HG03135 (cell line): Measurements from ENCODE around the gene TTC9C.
"Not testable (repeated sequence)": the region's sequence is repeated elsewhere in the genome, so short reads cannot be mapped to it uniquely, and the experiment has no call there.

Experiments
- ATAC-seq: cut with Tn5 transposase; IDR thresholded peaks from one replicate; pipeline ENCODE4 v1.9.1; 2021; ENCODE audit warnings: mild to moderate bottlenecking, moderate library complexity; ENCODE audit not compliant: unreplicated experiment

TTC9C gene

GRCh38 chr11:62749931-62750330 lies 21.6 kb downstream of the TTC9C start:
- not testable (repeated sequence) for ATAC-seq

DNA sequence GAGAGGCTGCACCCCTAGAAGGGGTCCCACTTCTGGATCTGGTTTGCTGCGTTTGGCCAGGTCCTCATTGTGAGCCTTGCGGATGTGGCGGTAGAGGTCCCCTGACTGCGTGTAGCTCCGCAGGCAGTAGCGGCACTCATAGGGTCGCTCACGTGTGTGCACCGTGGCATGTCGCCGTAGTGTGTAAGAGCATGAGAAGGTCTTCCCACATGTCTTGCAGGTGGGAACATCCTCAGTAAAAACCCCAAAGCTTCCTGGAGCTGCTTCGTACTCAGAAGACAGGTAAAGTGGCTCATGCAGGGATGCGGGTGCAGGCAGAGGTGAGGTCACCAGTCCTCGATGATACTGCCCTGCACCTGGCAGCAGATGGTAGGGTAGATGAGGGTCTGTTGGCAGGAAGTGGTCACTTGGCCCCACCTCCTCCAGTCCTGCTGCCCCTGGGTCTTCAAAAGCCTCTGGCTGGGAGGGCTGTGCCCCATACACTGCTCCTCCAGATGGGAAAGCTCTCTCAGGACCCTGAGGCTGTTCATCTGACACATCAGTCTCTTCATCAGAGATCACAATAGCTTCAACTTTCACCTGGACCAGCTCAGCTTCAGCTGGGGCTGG lies 24.0 kb downstream of the TTC9C start:
- ATAC-seq: no peak

GRCh38 chr11:62752994-62753735 lies 24.9 kb downstream of the TTC9C start:
- ATAC-seq: no peak

GRCh38 chr11:62753736-62754603 lies 25.7 kb downstream of the TTC9C start, which contains the start of gene ZBTB3:
TSS of gene ZBTB3 (minus strand) at chr11:62754160. CDS start at chr11:62753664, 496 bp downstream.
- ATAC-seq: peak; percentile 94

- no peak for ATAC-seq
Measured at GRCh38 chr11:62755086-62755615, 26.9 kb downstream of the TTC9C start.

DNA sequence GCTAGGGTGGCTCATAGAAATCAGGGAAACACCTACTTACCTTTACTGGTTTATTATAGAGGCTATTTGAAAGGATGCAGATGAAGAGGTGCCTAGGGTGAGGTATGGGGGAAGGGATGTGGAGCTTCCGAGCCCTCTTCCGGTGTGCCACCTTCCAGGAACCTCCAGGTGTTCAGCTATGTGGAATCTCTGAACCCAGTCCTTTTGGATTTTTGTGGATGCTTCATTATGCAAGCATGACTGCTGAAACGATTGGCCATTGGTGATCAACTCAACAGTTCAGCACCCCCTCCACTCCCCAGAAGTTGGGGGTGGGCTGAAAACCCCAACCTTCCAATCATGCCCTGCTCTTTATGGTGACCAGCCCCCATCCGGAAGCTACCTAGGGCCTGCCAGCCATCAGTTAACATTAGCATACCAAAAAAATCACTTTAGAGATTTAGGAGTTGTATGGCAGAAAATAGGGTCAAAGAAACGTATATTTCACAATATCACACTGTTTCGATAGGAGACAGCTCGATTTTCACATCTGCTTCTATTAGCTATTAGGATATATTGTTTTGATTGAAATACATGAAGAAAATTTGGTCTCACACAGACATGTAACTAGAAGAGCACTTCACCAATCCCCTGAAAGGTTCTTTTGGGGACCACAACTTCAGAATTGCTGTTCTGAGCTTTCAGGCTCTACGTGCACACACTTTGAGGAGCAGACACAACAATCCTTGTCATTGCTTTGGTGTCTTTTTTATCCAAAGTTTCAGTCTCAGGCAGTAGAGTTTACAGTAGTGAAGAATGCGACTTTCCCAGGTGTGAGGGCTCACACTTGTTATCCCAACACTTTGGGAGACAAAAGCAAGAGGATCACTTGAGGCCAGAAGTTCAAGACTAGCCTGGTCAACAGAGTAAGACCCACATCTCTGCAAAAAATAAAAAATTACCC lies 29.8 kb downstream of the TTC9C start:
- no peak for ATAC-seq

- not testable (repeated sequence) for ATAC-seq
Measured at GRCh38 chr11:62760867-62761227, 32.6 kb downstream of the TTC9C start.

- peak; percentile 13 for ATAC-seq
Measured at GRCh38 chr11:62770778-62771143, 42.5 kb downstream of the TTC9C start.

- ATAC-seq: peak; percentile 74
Measured at GRCh38 chr11:62771144-62772021, 43.1 kb downstream of the TTC9C start, which contains the start of gene TAF6L. TSS of gene TAF6L (plus strand) at chr11:62771396. CDS start at chr11:62775784, 4,388 bp downstream.

- ATAC-seq: no peak
Measured at GRCh38 chr11:62774407-62774806, 46.1 kb downstream of the TTC9C start.

DNA sequence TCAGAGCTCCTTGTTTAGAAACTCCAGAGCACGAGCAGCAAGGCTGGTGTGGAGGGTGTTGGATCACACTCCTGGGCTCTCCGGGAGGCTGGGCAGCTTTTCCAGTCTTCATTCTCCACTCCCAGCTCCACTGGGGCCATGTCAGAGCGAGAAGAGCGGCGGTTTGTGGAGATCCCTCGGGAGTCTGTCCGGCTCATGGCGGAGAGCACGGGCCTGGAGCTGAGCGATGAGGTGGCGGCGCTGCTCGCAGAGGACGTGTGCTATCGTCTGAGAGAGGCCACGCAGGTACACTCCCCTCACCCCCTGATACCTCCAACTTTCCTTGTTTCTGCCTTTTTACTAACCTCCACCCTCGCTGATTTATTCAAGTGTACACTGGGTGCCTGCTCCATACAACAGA lies 47.4 kb downstream of the TTC9C start:
- ATAC-seq: no peak

- ATAC-seq: no peak
Measured at GRCh38 chr11:62777389-62777788, 49.1 kb downstream of the TTC9C start.

DNA sequence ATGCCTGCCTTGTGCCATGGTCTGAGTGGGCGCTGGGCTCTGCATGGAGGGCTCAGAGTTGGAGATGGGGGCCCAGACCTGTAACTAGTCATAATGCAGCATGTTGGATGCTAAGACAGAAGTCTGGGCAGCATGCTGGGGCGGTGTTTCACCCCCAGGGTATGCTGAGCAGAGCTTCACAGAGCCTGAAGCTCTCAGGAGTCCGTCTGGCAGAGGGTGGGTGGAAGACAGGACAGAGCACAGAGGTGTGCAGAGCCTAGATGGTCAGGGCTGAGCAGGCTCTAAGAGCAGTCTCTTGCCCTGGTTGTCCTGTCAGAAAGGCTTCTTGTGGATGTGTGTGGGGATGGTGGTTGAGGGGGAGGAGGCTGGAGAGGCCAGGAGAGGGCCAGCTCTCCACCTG lies 50.2 kb downstream of the TTC9C start:
- no peak for ATAC-seq

DNA sequence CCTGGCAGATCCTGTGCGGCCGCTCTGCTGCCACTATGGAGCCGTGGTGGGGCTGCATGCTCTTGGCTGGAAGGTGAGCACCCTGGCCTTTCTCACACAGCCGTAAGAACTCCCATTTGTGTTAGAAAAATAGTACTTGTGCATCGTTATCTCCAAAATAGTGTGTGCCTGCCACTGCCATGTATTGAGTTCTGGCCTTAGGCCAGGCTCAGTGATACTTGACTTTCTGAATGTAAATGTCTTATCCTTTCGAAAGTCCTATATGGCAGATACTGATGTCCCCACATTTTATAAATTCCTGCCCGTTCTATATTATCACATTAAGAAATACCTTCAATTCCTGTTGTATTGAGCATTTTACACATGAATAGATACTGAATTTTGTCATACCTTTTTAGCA lies 54.5 kb downstream of the TTC9C start:
- no peak for ATAC-seq

DNA sequence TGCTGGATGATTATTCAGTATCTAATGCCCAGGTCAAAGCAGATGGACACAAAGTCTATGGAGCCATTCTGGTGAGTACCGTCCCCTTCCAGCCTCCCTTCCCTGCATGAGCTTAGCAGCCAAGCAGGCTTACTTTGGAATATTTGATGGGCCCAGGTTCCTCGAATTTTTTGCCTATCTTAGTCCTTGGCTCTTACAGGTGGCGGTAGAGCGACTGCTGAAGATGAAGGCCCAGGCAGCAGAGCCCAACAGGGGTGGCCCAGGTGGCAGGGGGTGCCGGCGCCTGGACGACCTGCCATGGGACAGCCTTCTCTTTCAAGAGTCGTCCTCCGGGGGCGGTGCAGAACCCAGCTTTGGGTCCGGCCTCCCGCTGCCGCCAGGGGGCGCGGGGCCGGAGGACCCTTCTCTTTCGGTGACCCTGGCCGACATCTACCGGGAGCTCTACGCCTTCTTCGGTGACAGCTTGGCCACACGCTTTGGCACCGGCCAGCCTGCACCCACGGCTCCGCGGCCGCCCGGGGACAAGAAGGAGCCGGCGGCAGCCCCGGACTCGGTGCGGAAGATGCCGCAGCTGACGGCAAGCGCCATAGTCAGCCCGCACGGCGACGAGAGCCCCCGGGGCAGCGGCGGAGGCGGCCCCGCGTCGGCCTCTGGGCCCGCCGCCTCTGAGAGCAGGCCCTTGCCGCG lies 58.2 kb downstream of the TTC9C start:
- ATAC-seq: peak; percentile 70

DNA sequence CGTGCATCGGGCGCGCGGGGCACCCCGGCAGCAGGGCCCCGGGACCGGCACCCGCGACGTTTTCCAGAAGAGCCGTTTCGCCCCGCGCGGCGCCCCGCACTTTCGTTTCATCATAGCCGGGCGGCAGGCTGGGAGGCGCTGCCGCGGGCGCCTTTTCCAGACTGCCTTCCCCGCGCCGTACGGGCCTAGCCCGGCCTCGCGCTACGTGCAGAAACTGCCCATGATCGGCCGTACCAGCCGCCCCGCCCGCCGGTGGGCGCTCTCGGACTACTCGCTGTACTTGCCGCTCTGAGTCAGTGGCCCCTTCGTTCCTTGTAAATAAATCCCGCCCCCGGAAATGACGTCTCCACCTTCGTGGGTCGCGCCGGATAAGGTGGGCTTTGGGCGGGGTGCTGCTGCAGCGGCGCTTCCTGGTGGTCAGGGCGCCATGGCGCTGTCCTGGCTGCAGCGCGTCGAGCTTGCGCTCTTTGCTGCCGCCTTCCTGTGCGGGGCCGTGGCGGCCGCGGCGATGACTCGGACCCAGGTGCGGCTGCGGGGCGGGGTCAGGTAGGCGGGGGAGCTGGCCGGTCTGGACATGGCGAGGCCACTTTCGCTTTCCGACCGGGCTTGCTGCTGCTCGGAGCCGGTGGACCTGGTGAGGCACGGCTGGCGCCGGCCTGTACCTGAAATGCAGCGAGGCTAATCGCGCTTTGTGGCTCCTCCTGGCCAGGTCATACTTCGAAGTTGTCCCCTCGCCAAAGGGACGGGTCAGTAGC lies 58.9 kb downstream of the TTC9C start, which contains the start of gene TMEM179B:
TMEM179B (plus strand) TSS at position 398 of the 755 bp plus-strand sequence; CDS start at position 428, 30 bp downstream.
- ATAC-seq: peak; percentile 64
